Stomach (tissue), 4 donors: ENCODE results near the gene SPATS2.

Source experiments
- CTCF ChIP-seq, 7 experiments: fragments of 450-650 bp in 4 of 7; fragments of 200-600 bp in 3 of 7; sonication (generic) in 3 of 7; IDR thresholded peaks; one replicate each; pipeline ENCODE4 v1.5.1; 2016 to 2019; ENCODE audit warnings: antibody characterized with exemption in 7 of 7, control low read depth in 2 of 7, mild to moderate bottlenecking in 1 of 7
- EP300 ChIP-seq: sonication (generic); formaldehyde crosslinking; IDR thresholded peaks from one replicate; pipeline ENCODE4 v1.6.1; 2017; ENCODE audit warnings: antibody characterized with exemption
- POLR2A ChIP-seq, 4 donors: fragments of 450-650 bp; IDR thresholded peaks; one replicate each; pipeline ENCODE4 v1.6.1; 2016; ENCODE audit warnings: antibody characterized with exemption in 4 of 4, control low read depth in 2 of 4, mild to moderate bottlenecking in 1 of 4, moderate library complexity in 1 of 4
- POLR2AphosphoS5 ChIP-seq, 3 donors: sonication (generic); formaldehyde crosslinking; IDR thresholded peaks; one replicate each; pipeline ENCODE4 v1.6.1; 2016; ENCODE audit warnings: antibody characterized with exemption in 3 of 3

GRCh38 chr12:49562233-49562632, 195.0 kb downstream of the SPATS2 start:
- TF ChIP-seq CTCF (IDR thresholded peaks at IDR 0.05) (no peak), EP300 (no peak), POLR2AphosphoS5 (IDR thresholded peaks at IDR 0.05) (no peak), POLR2A (IDR thresholded peaks at IDR 0.05) (no peak)
